Measurements from ENCODE around the gene C1orf141. TPM values are rescaled to one million over a fixed set of nuclear protein-coding genes. Genes with fewer than 3 reads are reported as not detected.

Gene C1orf141
- total and polyA plus RNA-seq, 9 of the 15 experiments (the other 6 are each of a cell fraction or from before 2014, with no cell fraction given) = not detected

GRCh38 chr1:67148516-67149178 is 13.9 kb upstream of the C1orf141 start:
- ATAC-seq (peak; percentile 65), FAIRE-seq (no peak), DNase-seq (ENCODE audit: extremely low read depth in 1 of 4, low spot score in 3 of 4) (peak in 3 of 4 experiments; percentile 13 to 17 (median 15))
- Histone ChIP-seq H3K4me1 (replicated peaks in 1 of 2; ENCODE audit: control insufficient read depth in 2 of 2, insufficient read depth in 2 of 2, low read length in 2 of 2) (peaks cover 3 to 6% of the 10 kb centered on the region in 2 experiments; a peak in 2 of 5 replicates), H3K9ac (ENCODE audit: insufficient read depth in 1 of 2, low read depth in 2 of 2, low read length in 2 of 2) (no peak overlapping the region; a peak in 1 of 4 replicates), H3K4me2 (ENCODE audit: insufficient read depth, low read length) (peak overlapping the region; percentile 50; the same call in 1 of the 2 replicates), H3K79me2 (ENCODE audit: control insufficient read depth, insufficient read depth, low read length) (no peaks in the 10 kb centered on the region), H3K9me3 (replicated peaks; ENCODE audit: control insufficient read depth, insufficient read depth, low read depth, low read length) (no peaks in the 10 kb centered on the region), H3K27ac (ENCODE audit: extremely low read depth, low read depth, low read length) (peak overlapping the region; percentile 7; the same call in 1 of the 3 replicates), H3K4me3 (no peak overlapping the region), H2AFZ (ENCODE audit: low read depth, low read length) (peak overlapping the region; percentile 90), H3K9me1 (ENCODE audit: control insufficient read depth, insufficient read depth, low read length) (no peaks in the 10 kb centered on the region), H3K27me3 (ENCODE audit: control insufficient read depth in 2 of 2, insufficient read depth in 2 of 2, low read length in 2 of 2) (no peaks in the 10 kb centered on the region), H4K20me1 (replicated peaks; ENCODE audit: control insufficient read depth, insufficient read depth, low read length) (no peaks in the 10 kb centered on the region), H3K36me3 (ENCODE audit: control insufficient read depth, insufficient read depth, low read length) (no peaks in the 10 kb centered on the region)
- no TSS peak for BruUV-seq (replicated peaks)
- in situ Hi-C loops (cut with MboI) = loop anchor here (5.0 to 10.0 kb wide), 3 partner anchors 146 to 386 kb away; no protein-coding TSS in a partner anchor
- WGBS (ENCODE audit: insufficient coverage, low coverage, missing lambda C conversion rate) = 32% methylated on average over 6 of the region's 6 CpGs
- ChIA-PET CTCF (ENCODE audit: low intra/inter-chr PET ratio) (interaction anchor here (0.6 to 2.5 kb wide), 5 partner anchors 15 to 383 kb away, joined by 3 to 34 read pairs (median 3); no protein-coding TSS in a partner anchor), POLR2A (interaction anchor here (0.6 to 1.1 kb wide), 5 partner anchors 10 to 220 kb away, joined by 3 to 6 read pairs (median 3); no protein-coding TSS in a partner anchor)
- intact Hi-C loops (cut with micrococcal nuclease) = loop anchor here (1.0 to 5.0 kb wide), 5 partner anchors 64 to 383 kb away; no protein-coding TSS in a partner anchor
- no peak for TF ChIP-seq GATA2 (CRISPR knock-in tag; IDR thresholded peaks at IDR 0.05)
- no peak for TF ChIP-seq ZNF655 (CRISPR knock-in tag; IDR thresholded peaks at IDR 0.05)
- TF ChIP-seq GTF2E2 (tag; IDR thresholded peaks at IDR 0.05) = no peak
- no peak for TF ChIP-seq ETS1 (conservative IDR thresholded peaks at IDR 0.05; ENCODE audit: control insufficient read depth, low read depth, low read length)
- TF ChIP-seq USF1 (CRISPR knock-in tag; IDR thresholded peaks at IDR 0.05) = peak; percentile 83
- TF ChIP-seq, protein P1, sequence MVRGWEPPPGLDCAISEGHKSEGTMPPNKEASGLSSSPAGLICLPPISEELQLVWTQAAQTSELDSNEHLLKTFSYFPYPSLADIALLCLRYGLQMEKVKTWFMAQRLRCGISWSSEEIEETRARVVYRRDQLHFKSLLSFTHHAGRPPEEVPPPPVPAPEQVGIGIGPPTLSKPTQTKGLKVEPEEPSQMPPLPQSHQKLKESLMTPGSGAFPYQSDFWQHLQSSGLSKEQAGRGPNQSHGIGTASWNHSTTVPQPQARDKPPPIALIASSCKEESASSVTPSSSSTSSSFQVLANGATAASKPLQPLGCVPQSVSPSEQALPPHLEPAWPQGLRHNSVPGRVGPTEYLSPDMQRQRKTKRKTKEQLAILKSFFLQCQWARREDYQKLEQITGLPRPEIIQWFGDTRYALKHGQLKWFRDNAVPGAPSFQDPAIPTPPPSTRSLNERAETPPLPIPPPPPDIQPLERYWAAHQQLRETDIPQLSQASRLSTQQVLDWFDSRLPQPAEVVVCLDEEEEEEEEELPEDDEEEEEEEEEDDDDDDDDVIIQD (CRISPR knock-in tag; IDR thresholded peaks at IDR 0.05) = no peak
- TF ChIP-seq E2F4 (CRISPR knock-in tag; IDR thresholded peaks at IDR 0.05; ENCODE audit: low read depth) = no peak
- TF ChIP-seq ZNF561 (CRISPR knock-in tag; conservative IDR thresholded peaks at IDR 0.05) = no peak
- TF ChIP-seq RUNX1 (IDR thresholded peaks at IDR 0.05; ENCODE audit: low read depth) = no peak
- no peak for TF ChIP-seq GABPB2 (CRISPR knock-in tag; conservative IDR thresholded peaks at IDR 0.05)
- peak; percentile 40 for TF ChIP-seq NFYB (IDR thresholded peaks at IDR 0.05; ENCODE audit: extremely low read depth, insufficient read length)
- TF ChIP-seq PKNOX1 (IDR thresholded peaks at IDR 0.05) = no peak
- no peak for TF ChIP-seq SMAD1 (IDR thresholded peaks at IDR 0.05; ENCODE audit: low read depth, low read length, partially characterized antibody)
- peak; percentile 74; the same call in 1 of the 2 replicates for TF ChIP-seq RAD51 (IDR thresholded peaks at IDR 0.05; ENCODE audit: borderline replicate concordance, low read depth)
